Thyroid gland (tissue), 4 donors: ENCODE measurements around the gene YPEL3.

Source experiments
- POLR2A ChIP-seq, 2 donors: fragments of 450-650 bp; IDR thresholded peaks; one replicate each; pipeline ENCODE4 v1.6.1; 2017; ENCODE audit warnings: antibody characterized with exemption in 2 of 2, mild to moderate bottlenecking in 2 of 2, moderate library complexity in 1 of 2
- TF ChIP-seq, protein P1 (sequence below), 6 experiments: fragments of 200-600 bp in 3 of 6; fragments of 450-650 bp in 3 of 6; sonication (generic) in 3 of 6; IDR thresholded peaks; one replicate each; pipeline ENCODE4 v1.5.1; 2016 to 2019; ENCODE audit warnings: antibody characterized with exemption in 6 of 6, mild to moderate bottlenecking in 2 of 6, inconsistent platforms in 1 of 6, moderate library complexity in 1 of 6

DNA sequence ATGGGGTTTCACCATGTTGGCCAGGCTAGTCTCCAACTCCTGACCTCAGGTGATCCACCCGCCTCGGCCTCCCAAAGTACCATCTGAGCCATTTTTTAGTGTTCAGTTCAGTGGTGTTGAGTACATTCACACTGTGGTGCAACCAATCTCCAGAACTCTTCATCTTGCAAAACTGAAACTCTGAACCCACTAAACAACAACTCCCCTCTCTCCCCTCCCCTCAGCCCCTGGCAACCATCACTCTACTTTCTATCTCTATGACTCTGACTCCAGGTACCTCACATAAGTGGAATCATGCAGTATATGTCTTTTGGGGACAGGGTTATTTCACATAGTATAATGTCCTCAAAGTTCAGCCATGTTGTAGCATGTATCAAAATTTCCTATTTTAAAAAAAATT is 45.7 kb upstream of the YPEL3 start:
- TF ChIP-seq POLR2A (IDR thresholded peaks at IDR 0.05) = no peak
- TF ChIP-seq, protein P1, sequence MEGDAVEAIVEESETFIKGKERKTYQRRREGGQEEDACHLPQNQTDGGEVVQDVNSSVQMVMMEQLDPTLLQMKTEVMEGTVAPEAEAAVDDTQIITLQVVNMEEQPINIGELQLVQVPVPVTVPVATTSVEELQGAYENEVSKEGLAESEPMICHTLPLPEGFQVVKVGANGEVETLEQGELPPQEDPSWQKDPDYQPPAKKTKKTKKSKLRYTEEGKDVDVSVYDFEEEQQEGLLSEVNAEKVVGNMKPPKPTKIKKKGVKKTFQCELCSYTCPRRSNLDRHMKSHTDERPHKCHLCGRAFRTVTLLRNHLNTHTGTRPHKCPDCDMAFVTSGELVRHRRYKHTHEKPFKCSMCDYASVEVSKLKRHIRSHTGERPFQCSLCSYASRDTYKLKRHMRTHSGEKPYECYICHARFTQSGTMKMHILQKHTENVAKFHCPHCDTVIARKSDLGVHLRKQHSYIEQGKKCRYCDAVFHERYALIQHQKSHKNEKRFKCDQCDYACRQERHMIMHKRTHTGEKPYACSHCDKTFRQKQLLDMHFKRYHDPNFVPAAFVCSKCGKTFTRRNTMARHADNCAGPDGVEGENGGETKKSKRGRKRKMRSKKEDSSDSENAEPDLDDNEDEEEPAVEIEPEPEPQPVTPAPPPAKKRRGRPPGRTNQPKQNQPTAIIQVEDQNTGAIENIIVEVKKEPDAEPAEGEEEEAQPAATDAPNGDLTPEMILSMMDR (IDR thresholded peaks at IDR 0.05) = no peak
